Activated CD8-positive, alpha-beta memory T cell treated with anti-CD3 and anti-CD28 coated beads, Interleukin-2, amount 50 U/mL, for 1 hour (primary cell): ENCODE measurements around the gene PLSCR3.

ENCODE experiments used
- DNase-seq: peaks from one replicate; pipeline ENCODE4 v3.0.0-alpha.2; 2020; ENCODE audit errors: extremely low read depth

PLSCR3 gene

GRCh38 chr17:7426896-7427489 lies 32.7 kb upstream of the PLSCR3 start:
- no peak for DNase-seq

- DNase-seq = no peak
These were observed 32.0 kb upstream of the PLSCR3 start for GRCh38 chr17:7426203-7426863.

- no peak for DNase-seq
These were observed 31.4 kb upstream of the PLSCR3 start for GRCh38 chr17:7425756-7426155.

- DNase-seq = no peak
These were observed 31.0 kb upstream of the PLSCR3 start, which contains the start of gene SPEM2 for GRCh38 chr17:7425316-7425715. Gene SPEM2, plus strand, starts transcription at chr17:7425616. Its CDS starts 73 bp downstream, at chr17:7425689.

GRCh38 chr17:7423679-7424078 lies 29.4 kb upstream of the PLSCR3 start:
- no peak for DNase-seq

GRCh38 chr17:7421186-7421585 lies 26.9 kb upstream of the PLSCR3 start:
- DNase-seq = no peak

- DNase-seq = no peak
These were observed 25.7 kb upstream of the PLSCR3 start, which contains the start of gene SPEM1 for GRCh38 chr17:7419819-7420610. Gene SPEM1, plus strand, starts transcription at chr17:7420324. Its CDS starts 61 bp downstream, at chr17:7420385.

- no peak for DNase-seq
These were observed 24.3 kb upstream of the PLSCR3 start for GRCh38 chr17:7418472-7419152.

- no peak for DNase-seq
These were observed 22.8 kb upstream of the PLSCR3 start for GRCh38 chr17:7417056-7417655.

GRCh38 chr17:7416323-7416722 lies 22.0 kb upstream of the PLSCR3 start:
- no peak for DNase-seq

GRCh38 chr17:7415784-7416183 lies 21.5 kb upstream of the PLSCR3 start:
- no peak for DNase-seq

GRCh38 chr17:7414837-7415236 lies 20.5 kb upstream of the PLSCR3 start:
- no peak for DNase-seq

- DNase-seq = no peak
These were observed 19.1 kb upstream of the PLSCR3 start for GRCh38 chr17:7413346-7413985.

- no peak for DNase-seq
These were observed 17.1 kb upstream of the PLSCR3 start for GRCh38 chr17:7411427-7411750.

GRCh38 chr17:7410634-7411426 lies 16.5 kb upstream of the PLSCR3 start:
- no peak for DNase-seq

GRCh38 chr17:7409716-7410115 lies 15.4 kb upstream of the PLSCR3 start:
- DNase-seq = no peak

GRCh38 chr17:7408863-7409262 lies 14.5 kb upstream of the PLSCR3 start:
- DNase-seq = no peak

- no peak for DNase-seq
These were observed 14.0 kb upstream of the PLSCR3 start for GRCh38 chr17:7408252-7408727.

GRCh38 chr17:7407485-7408251 lies 13.3 kb upstream of the PLSCR3 start, which contains the start of gene NLGN2:
Gene NLGN2, plus strand, starts transcription at chr17:7407845. Its CDS starts 411 bp downstream, at chr17:7408256.
- no peak for DNase-seq

GRCh38 chr17:7407082-7407481 lies 12.8 kb upstream of the PLSCR3 start:
- DNase-seq = no peak
